HepG2 (cell line): ENCODE data around the gene CCDC148. TPM values are rescaled to one million over a fixed set of nuclear protein-coding genes. Genes with fewer than 3 reads are reported as not detected.

Experiments
- GATAD1 ChIP-seq: IDR thresholded peaks from 2 replicates; pipeline ENCODE4 v1.6.1; 2016; ENCODE audit warnings: missing genetic modification reagents, missing compliant biosample characterization
- HDAC6 ChIP-seq: fragments of 200-600 bp; sonication (generic); IDR thresholded peaks from 2 replicates; pipeline ENCODE4 v1.7.0; 2017; ENCODE audit warnings: mild to moderate bottlenecking, antibody characterized with exemption, low read length, low read depth
- HNF1B ChIP-seq: sonication (generic); formaldehyde crosslinking; IDR thresholded peaks from 2 replicates; pipeline ENCODE4 v1.5.1; 2020; ENCODE audit warnings: mild to moderate bottlenecking, moderate library complexity, missing genetic modification reagents
- HOXA3 ChIP-seq: sonication (generic); formaldehyde crosslinking; IDR thresholded peaks from 2 replicates; pipeline ENCODE4 v1.5.0; 2020; ENCODE audit warnings: missing genetic modification reagents
- MTF2 ChIP-seq: sonication (generic); formaldehyde crosslinking; IDR thresholded peaks from 2 replicates; pipeline ENCODE4 v1.5.0; 2020; ENCODE audit warnings: missing genetic modification reagents, borderline replicate concordance
- NFIB ChIP-seq: sonication (generic); formaldehyde crosslinking; IDR thresholded peaks from 2 replicates; pipeline ENCODE4 v1.9.0; 2021; ENCODE audit warnings: missing genetic modification reagents, mild to moderate bottlenecking, borderline replicate concordance
- PLRG1 ChIP-seq: fragments of 450-650 bp; conservative IDR thresholded peaks from 2 replicates; pipeline ENCODE4 v1.6.1; 2016
- RAD21 ChIP-seq: fragments of 450-650 bp; formaldehyde crosslinking; IDR thresholded peaks from 2 replicates; pipeline ENCODE4 v1.5.0; 2020; ENCODE audit warnings: mild to moderate bottlenecking
- RARA ChIP-seq: IDR thresholded peaks from 2 replicates; pipeline ENCODE4 v1.6.1; 2016; ENCODE audit warnings: missing genetic modification reagents, missing compliant biosample characterization
- REL ChIP-seq: sonication (generic); formaldehyde crosslinking; conservative IDR thresholded peaks from 2 replicates; pipeline ENCODE4 v1.8.0; 2022; ENCODE audit warnings: mild to moderate bottlenecking, missing genetic modification reagents, moderate library complexity
- REPIN1 ChIP-seq: sonication (generic); formaldehyde crosslinking; IDR thresholded peaks from 2 replicates; pipeline ENCODE4 v1.8.0; 2022; ENCODE audit warnings: missing genetic modification reagents, low read depth, mild to moderate bottlenecking, borderline replicate concordance
- STAG1 ChIP-seq: sonication (generic); formaldehyde crosslinking; IDR thresholded peaks from 2 replicates; pipeline ENCODE4 v1.4.0; 2020; ENCODE audit warnings: missing genetic modification reagents
- STAT6 ChIP-seq: sonication (generic); formaldehyde crosslinking; IDR thresholded peaks from 2 replicates; pipeline ENCODE4 v1.4.0; 2020; ENCODE audit warnings: missing genetic modification reagents, mild to moderate bottlenecking, borderline replicate concordance
- TERF1 ChIP-seq: sonication (generic); formaldehyde crosslinking; IDR thresholded peaks from 2 replicates; pipeline ENCODE4 v1.8.0; 2022; ENCODE audit warnings: mild to moderate bottlenecking, missing genetic modification reagents, moderate library complexity
- TGIF2 ChIP-seq: IDR thresholded peaks from 2 replicates; pipeline ENCODE4 v1.6.1; 2016; ENCODE audit warnings: control low read depth, missing compliant biosample characterization
- ZBTB21 ChIP-seq: sonication (generic); formaldehyde crosslinking; IDR thresholded peaks from 2 replicates; pipeline ENCODE4 v1.4.0; 2020; ENCODE audit warnings: missing genetic modification reagents
- ZC3H13 ChIP-seq: sonication (generic); formaldehyde crosslinking; IDR thresholded peaks from 2 replicates; pipeline ENCODE4 v1.8.1; 2023; ENCODE audit warnings: mild to moderate bottlenecking, missing genetic modification reagents, moderate library complexity
- ZNF256 ChIP-seq: sonication (generic); formaldehyde crosslinking; conservative IDR thresholded peaks from 2 replicates; pipeline ENCODE4 v1.4.0; 2020; ENCODE audit warnings: missing genetic modification reagents
- ZNF549 ChIP-seq: sonication (generic); formaldehyde crosslinking; IDR thresholded peaks from 2 replicates; pipeline ENCODE4 v1.5.0; 2020; ENCODE audit warnings: missing genetic modification reagents
- ZNF569 ChIP-seq: sonication (generic); formaldehyde crosslinking; IDR thresholded peaks from 2 replicates; pipeline ENCODE4 v1.5.0; 2020; ENCODE audit warnings: mild to moderate bottlenecking, missing genetic modification reagents, moderate library complexity, borderline replicate concordance
- ZNF614 ChIP-seq: IDR thresholded peaks from 2 replicates; pipeline ENCODE4 v1.6.1; 2018; ENCODE audit warnings: missing biosample characterization, missing genetic modification reagents, inconsistent platforms, borderline replicate concordance
- ZNF775 ChIP-seq: sonication (generic); formaldehyde crosslinking; IDR thresholded peaks from 2 replicates; pipeline ENCODE4 v1.4.0; 2020; ENCODE audit warnings: missing genetic modification reagents, mild to moderate bottlenecking, moderate library complexity, borderline replicate concordance
- ZNF777 ChIP-seq: sonication (generic); formaldehyde crosslinking; IDR thresholded peaks from 2 replicates; pipeline ENCODE4 v1.4.0; 2020; ENCODE audit warnings: missing genetic modification reagents
- polyA plus RNA-seq, 8 experiments: library from polyadenylated mRNA; depleted of rRNA in 3 of 8; stranded (reverse) in 7 of 8; unstranded in 1 of 8; fragments of >200 nt; fragmentation: Illumina TruSeq in 4 of 8; extraction: Trizol in 4 of 8; gene quantifications; 2 replicates each; pipeline versions ENCODE4 v1.2.1 to v1.2.3, GENCODE V29; 2011 to 2016; ENCODE audit warnings: low read depth in 4 of 8, missing spikeins in 1 of 8, mixed read lengths in 1 of 8; ENCODE audit not compliant: insufficient read depth in 1 of 8
- total RNA-seq, 5 experiments: library from RNA; depleted of rRNA; stranded (reverse); fragments of >200 nt; fragmentation: Illumina TruSeq; extraction: Trizol; gene quantifications; 2 replicates each; pipeline ENCODE4 v1.2.3, GENCODE V29; 2016; ENCODE audit warnings: low read depth in 1 of 5
- TF ChIP-seq, protein P1 (sequence below): sonication (generic); formaldehyde crosslinking; IDR thresholded peaks from 2 replicates; pipeline ENCODE4 v1.9.0; 2021; ENCODE audit warnings: missing genetic modification reagents, borderline replicate concordance

CCDC148 gene
- total and polyA plus RNA-seq, 2 of the 13 experiments (the other 11 are each of a cell fraction or from before 2014, with no cell fraction given), result 0.30 to 0.49 TPM

DNA sequence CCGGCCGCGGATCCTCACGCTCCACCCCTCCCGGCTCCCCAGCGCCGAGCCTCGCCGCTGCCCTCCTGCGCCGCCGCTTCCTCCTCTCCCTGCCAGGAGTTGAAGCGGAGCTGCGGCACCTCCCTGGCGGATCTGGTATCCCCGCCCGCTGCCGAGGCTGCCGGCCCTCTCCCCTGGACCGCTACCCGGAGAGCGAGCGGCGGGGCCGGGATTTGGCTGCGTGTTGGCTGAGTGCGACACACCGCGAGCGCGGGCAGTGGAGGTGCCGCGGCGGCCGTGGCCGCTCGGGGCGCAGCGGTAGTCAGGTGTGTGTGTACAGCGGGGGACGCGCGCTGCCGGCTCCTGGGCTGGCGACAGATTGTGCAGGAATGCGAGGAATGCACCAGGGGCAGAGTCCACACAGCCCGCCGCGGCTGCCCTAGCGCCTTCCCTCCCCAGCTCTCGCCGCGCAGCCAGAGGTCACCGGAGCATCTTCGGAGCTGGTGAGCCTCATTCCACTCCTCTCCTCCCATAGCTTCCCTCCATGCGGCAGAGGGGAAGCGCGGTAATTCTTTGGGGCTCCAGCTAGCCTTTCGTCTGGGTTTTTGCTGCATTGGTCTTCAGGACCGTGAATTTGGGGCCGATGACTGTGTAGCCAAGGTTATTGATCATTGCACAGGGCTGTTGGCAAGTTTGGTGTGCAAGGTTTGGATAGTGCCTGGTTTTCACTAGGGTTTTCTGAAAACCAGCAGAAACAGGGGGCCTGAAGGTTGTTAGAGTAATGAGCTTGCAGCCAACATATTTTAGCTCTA, 1.5 kb upstream of the CCDC148 start (continued):
- TF ChIP-seq HNF1B, result peak; percentile 91
- TF ChIP-seq, protein P1, sequence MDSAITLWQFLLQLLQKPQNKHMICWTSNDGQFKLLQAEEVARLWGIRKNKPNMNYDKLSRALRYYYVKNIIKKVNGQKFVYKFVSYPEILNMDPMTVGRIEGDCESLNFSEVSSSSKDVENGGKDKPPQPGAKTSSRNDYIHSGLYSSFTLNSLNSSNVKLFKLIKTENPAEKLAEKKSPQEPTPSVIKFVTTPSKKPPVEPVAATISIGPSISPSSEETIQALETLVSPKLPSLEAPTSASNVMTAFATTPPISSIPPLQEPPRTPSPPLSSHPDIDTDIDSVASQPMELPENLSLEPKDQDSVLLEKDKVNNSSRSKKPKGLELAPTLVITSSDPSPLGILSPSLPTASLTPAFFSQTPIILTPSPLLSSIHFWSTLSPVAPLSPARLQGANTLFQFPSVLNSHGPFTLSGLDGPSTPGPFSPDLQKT, result no peak
- TF ChIP-seq RARA (CRISPR knock-in tag), result peak; percentile 93
- TF ChIP-seq ZNF775 (CRISPR knock-in tag), result no peak; the same call in none of the 2 replicates
- TF ChIP-seq ZNF614 (CRISPR knock-in tag), result peak; percentile 89; the same call in 1 of the 2 replicates
- peak; percentile 59 for TF ChIP-seq TGIF2 (CRISPR knock-in tag)
- peak; percentile 67 for TF ChIP-seq STAG1
- TF ChIP-seq GATAD1 (CRISPR knock-in tag), result peak; percentile 81
- peak; percentile 96 for TF ChIP-seq REPIN1 (CRISPR knock-in tag)
- TF ChIP-seq NFIB (CRISPR knock-in tag), result peak; percentile 95; the same call in 1 of the 2 replicates
- peak; percentile 100 for TF ChIP-seq MTF2
- peak; percentile 47; the same call in 1 of the 2 replicates for TF ChIP-seq ZBTB21
- TF ChIP-seq STAT6 (CRISPR knock-in tag), result peak; percentile 60; the same call in 1 of the 2 replicates
- no peak for TF ChIP-seq HDAC6
- TF ChIP-seq PLRG1, result no peak
- TF ChIP-seq REL (CRISPR knock-in tag), result peak; percentile 77; the same call in 1 of the 2 replicates
- TF ChIP-seq RAD21 (CRISPR knock-in tag), result peak; percentile 93
- TF ChIP-seq ZNF777 (CRISPR knock-in tag), result peak; percentile 61; the same call in 1 of the 2 replicates
- TF ChIP-seq ZNF256, result peak; percentile 88
- peak; percentile 96 for TF ChIP-seq ZC3H13 (CRISPR knock-in tag)
- no peak; the same call in 1 of the 2 replicates for TF ChIP-seq TERF1 (CRISPR knock-in tag)
- TF ChIP-seq HOXA3 (CRISPR knock-in tag), result peak; percentile 96
- TF ChIP-seq ZNF569 (CRISPR knock-in tag), result no peak
- TF ChIP-seq ZNF549 (CRISPR knock-in tag), result peak; percentile 89
